ENCODE results near the gene ZNRF2.
A peak's percentile ranks its signal among the peaks of the same experiment; 100 is the strongest.

ZNRF2 gene

DNA sequence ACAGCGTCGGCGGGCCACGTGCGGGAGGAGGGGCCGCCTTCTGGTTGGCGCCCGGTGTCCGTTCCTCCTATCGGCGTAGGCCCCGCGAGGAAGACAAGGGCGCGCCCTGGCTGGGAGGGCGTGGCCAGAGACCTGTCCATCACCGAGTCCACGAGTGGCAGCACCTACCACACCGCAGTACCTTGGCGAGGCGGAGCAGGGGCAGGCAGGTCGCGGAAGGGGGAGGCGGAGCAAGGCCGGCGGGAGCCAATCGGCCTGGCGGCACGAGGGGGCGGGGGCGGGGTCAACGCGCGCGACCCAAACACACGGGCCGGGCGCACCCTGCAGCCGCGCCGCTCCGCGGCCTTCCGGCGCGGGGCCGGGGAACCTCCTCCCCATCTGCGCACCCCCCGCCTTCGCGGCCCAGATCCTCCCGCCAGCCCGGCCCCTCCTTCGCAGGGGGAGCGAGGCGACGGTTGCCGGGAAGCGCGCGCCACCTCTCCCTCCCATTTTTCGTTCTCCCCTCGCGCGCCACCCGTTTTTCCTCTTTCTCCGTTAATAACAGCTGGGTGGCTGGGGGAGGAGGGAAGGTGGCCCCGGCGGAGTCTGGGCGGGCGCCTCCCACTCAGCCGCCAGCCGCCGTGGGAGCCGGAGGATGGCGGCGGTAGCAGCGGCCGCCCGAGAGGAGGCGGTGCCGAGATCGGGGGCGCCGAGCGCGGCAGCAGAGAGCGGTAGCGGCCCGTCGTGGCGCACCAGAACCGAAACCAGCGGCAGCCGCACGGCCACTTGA, at the start of gene ZNRF2:
Gene ZNRF2, plus strand, starts transcription at position 300 of the 769 bp plus-strand sequence. CDS start 761 bp downstream, outside the sequence.
- CTCF ChIA-PET = interaction anchor here (1.2 to 2.6 kb wide), 3 partner anchors 10 to 69 kb away, joined by 3 to 8 read pairs (median 3); no protein-coding TSS in a partner anchor
- POLR2A ChIA-PET = no interaction called here
- DNase-seq (ENCODE audit: extremely low spot score) = peak; percentile 97
- TF ChIP-seq, protein P1, sequence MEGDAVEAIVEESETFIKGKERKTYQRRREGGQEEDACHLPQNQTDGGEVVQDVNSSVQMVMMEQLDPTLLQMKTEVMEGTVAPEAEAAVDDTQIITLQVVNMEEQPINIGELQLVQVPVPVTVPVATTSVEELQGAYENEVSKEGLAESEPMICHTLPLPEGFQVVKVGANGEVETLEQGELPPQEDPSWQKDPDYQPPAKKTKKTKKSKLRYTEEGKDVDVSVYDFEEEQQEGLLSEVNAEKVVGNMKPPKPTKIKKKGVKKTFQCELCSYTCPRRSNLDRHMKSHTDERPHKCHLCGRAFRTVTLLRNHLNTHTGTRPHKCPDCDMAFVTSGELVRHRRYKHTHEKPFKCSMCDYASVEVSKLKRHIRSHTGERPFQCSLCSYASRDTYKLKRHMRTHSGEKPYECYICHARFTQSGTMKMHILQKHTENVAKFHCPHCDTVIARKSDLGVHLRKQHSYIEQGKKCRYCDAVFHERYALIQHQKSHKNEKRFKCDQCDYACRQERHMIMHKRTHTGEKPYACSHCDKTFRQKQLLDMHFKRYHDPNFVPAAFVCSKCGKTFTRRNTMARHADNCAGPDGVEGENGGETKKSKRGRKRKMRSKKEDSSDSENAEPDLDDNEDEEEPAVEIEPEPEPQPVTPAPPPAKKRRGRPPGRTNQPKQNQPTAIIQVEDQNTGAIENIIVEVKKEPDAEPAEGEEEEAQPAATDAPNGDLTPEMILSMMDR (IDR thresholded peaks at IDR 0.05; ENCODE audit: control extremely low read depth, extremely low read depth, low read depth, missing control alignments) = peak; percentile 66

DNA sequence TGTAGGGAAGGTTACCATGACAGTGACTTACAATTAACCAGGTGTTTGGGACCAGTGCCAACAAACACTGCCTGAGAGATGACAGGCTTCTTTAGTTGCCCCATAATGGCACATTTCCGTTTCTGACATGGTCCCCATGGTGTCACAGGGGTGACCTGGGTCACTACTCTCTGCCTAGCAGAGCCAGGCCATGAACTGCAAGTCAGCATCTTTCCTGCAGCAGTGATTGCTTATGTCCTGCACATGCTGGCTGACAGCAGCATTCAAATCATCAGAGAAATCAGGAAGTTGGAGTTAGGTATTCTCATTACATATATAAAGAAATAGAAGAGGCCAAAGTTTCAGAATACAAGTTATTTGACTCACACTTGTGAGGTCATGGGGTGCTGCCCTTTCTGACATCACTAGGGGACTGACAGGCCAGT, 47.1 kb upstream of the ZNRF2 start:
- CTCF ChIA-PET = interaction anchor here (1.3 kb wide), 1 partner anchor 9 kb away, joined by 5 read pairs; no protein-coding TSS in a partner anchor

DNA sequence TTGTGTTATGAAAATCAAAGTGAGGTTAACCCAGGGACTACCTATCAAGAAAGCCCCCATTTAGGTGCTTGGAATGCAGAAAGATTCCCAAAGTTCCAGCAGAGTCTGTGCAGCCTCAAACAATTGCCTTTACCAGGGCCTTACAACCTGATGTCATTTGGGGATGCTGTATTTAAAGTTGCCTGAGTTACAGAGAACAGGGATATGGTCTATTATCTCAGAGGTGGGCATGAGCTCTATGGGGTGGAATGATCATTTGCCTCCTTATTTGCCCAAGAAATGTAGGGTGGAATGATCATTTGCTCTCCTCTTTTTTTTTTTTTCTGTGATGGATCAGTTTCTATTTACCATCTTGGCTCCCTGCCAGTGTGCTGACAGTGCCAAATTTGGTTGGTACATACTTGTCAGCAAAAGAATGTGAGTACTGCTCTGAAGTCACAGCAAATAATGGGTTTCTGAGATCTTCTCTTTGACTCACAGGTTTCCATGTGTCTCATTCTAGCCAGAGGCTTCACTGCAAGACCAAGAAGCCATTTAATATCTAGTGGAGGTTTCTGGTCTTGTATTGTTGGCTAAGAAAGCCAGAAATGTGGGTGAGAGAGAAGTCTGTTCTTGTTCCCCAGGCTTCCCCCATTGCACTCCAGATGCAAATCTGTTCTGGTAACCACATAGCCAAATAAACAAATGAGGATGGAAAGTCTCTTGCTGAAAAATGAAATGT, 45.5 kb upstream of the ZNRF2 start:
- DNase-seq (ENCODE audit: extremely low spot score) = peak; percentile 65
- TF ChIP-seq, protein P1 (IDR thresholded peaks at IDR 0.05; ENCODE audit: control extremely low read depth, extremely low read depth, low read depth, missing control alignments) = no peak
- ChIA-PET CTCF (interaction anchor here (0.9 to 1.7 kb wide), 6 partner anchors 9 to 74 kb away, joined by 3 to 5 read pairs (median 3); no protein-coding TSS in a partner anchor), POLR2A (no interaction called here)

More for the DNA sequence above, 47.1 kb upstream of the ZNRF2 start:
- POLR2A ChIA-PET = no interaction called here
- DNase-seq (ENCODE audit: extremely low spot score) = no peak
- TF ChIP-seq, protein P1 (IDR thresholded peaks at IDR 0.05; ENCODE audit: control extremely low read depth, extremely low read depth, low read depth, missing control alignments) = no peak

DNA sequence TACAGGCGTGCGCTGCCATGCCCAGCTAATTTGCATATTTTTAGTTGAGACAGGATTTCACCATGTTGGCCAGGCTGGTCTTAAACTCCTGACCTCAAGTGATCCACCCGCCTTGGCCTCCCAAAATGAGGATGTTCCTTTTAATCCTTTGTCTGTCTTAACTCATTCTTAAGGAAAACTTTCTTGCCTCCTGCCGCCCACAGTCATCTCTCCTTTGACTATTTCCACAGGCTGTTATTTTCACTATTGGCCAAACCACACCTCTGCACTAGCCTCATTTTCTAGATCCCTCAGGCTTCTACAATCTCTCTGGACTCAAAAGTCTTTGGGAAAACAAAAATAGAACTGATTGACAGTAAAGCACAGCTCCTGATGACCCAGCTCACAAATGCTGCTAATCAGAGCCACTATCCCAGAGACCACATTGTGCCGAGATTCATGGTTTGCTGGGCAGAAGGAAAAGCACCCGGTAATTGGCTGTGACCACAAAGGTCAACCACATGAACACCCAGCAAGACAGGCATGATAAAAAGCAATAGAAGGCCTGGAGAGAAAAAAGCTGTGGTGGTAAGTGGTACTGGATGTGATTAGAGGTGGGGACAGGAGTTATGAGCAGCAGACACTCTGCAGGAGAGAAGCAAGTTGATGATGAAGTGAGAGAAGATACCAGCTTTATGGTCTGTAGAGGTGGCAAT, 44.1 kb upstream of the ZNRF2 start:
- CTCF ChIA-PET = interaction anchor here (0.9 to 1.7 kb wide), 5 partner anchors 22 to 124 kb away, joined by 3 to 7 read pairs (median 3); no protein-coding TSS in a partner anchor
- POLR2A ChIA-PET = no interaction called here
- DNase-seq (ENCODE audit: extremely low spot score) = no peak
- TF ChIP-seq, protein P1 (IDR thresholded peaks at IDR 0.05; ENCODE audit: control extremely low read depth, extremely low read depth, low read depth, missing control alignments) = no peak

DNA sequence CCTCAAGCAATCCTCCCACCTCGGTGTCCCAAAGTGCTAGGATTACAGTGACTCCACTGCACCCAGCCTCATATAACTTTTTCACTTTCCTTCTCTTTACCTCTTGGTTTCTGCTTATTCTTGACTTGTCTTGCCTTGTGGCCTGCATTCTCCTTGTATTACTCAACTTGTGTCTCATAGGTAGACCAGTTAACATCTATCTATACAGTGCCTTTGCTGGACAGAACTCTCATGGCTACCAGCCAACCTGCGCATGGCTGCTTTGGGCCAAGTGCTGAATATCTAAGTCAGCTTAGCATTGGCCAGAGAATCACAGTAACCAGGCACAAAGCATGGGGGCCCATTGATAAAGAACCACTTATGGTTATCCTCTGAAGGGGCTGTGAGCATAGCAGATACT, 42.6 kb upstream of the ZNRF2 start:
- ChIA-PET POLR2A (interaction anchor here (0.7 kb wide), 1 partner anchor 1837 kb away, joined by 3 read pairs; no protein-coding TSS in a partner anchor), CTCF (interaction anchor here (1.7 to 1.8 kb wide), 2 partner anchors 21 to 31 kb away, joined by 4 to 7 read pairs; no protein-coding TSS in a partner anchor)
- TF ChIP-seq, protein P1 (IDR thresholded peaks at IDR 0.05; ENCODE audit: control extremely low read depth, extremely low read depth, low read depth, missing control alignments) = no peak
- no peak for DNase-seq (ENCODE audit: extremely low spot score)

DNA sequence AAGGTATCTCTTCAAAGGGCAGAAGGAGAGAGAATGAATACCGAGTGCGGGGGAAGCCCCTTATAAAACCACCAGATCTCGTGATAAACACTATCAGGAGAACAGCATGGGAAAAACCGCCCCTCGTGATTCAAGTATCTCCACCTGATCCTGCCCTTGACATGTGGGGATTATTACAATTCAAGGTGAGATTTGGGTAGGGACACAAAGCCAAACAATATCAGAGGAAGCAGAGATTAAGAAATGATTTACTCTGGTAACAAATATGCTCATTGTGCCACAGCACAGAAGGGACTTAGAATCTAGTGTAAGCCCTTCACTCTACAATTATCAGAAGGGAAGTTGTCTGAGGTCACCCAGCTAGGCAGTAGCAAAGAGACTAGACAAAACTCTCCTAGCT, 40.1 kb upstream of the ZNRF2 start:
- CTCF ChIA-PET = interaction anchor here (0.7 to 1.3 kb wide), 3 partner anchors 14 to 26 kb away, joined by 3 to 4 read pairs (median 4); no protein-coding TSS in a partner anchor
- TF ChIP-seq, protein P1 (IDR thresholded peaks at IDR 0.05; ENCODE audit: control extremely low read depth, extremely low read depth, low read depth, missing control alignments) = no peak
- no peak for DNase-seq (ENCODE audit: extremely low spot score)
- POLR2A ChIA-PET = no interaction called here

All from GM10248 (cell line).